A549 (cell line): ENCODE results near the gene GRAMD1A. TPM values are rescaled to one million over a fixed set of nuclear protein-coding genes. Genes with fewer than 3 reads are reported as not detected.

Source experiments
- ATAC-seq, 2 experiments: fragments of 200-7000 bp in 1 of 2; fragments of >200 bp in 1 of 2; cut with Nextera tagmentation in 1 of 2; cut with Tn5 transposase in 1 of 2; 3 replicates each; pipeline versions ENCODE4 v1.8.0 to v1.9.1; 2018 to 2020; ENCODE audit warnings: mild to moderate bottlenecking in 1 of 2, moderate library complexity in 1 of 2
- CTCF ChIA-PET: fragments of 300-600 bp; sonication (Branson Sonifier 250); formaldehyde crosslinking; extraction: SDS; loops from one replicate; lab custom pipeline; 2021; ENCODE audit warnings: antibody characterized with exemption, inconsistent platforms; lab: Yijun Ruan, JAX
- POLR2A ChIA-PET: fragments of 350-600 bp; formaldehyde crosslinking; extraction: SDS; loops from one replicate; lab custom pipeline; 2021; ENCODE audit warnings: antibody characterized with exemption, inconsistent platforms; lab: Yijun Ruan, JAX
- DNase-seq, 2 experiments: peaks; one replicate each; pipeline versions ENCODE4 v3.0.0 to v3.0.0-alpha.2; 2011 to 2016; ENCODE audit warnings: low read depth in 1 of 2, low spot score in 1 of 2
- FAIRE-seq: peaks from 2 replicates; lab custom pipeline; 2011; peaks lifted over from hg19 to GRCh38; lab: Jason Lieb, UNC
- H3K27ac ChIP-seq, 2 experiments: fragments of >200 bp; sonication (Bioruptor Twin); formaldehyde crosslinking; 3 replicates each; pipeline ENCODE4 v1.5.1; 2016 to 2017
- H3K4me1 ChIP-seq: fragments of >200 bp; sonication (Bioruptor Twin); formaldehyde crosslinking; 3 replicates; pipeline ENCODE4 v1.6.1; 2016
- H3K4me2 ChIP-seq: fragments of >200 bp; sonication (Bioruptor Twin); formaldehyde crosslinking; 3 replicates; pipeline ENCODE4 v1.6.1; 2016
- H3K4me3 ChIP-seq: fragments of >200 bp; sonication (Bioruptor Twin); formaldehyde crosslinking; 3 replicates; pipeline ENCODE4 v1.5.1; 2016
- H3K9me3 ChIP-seq: fragments of >200 bp; sonication (Bioruptor Twin); formaldehyde crosslinking; 3 replicates; pipeline ENCODE4 v1.6.1; 2016
- BCL3 ChIP-seq: fragments of >200 bp; sonication (Bioruptor Twin); formaldehyde crosslinking; IDR thresholded peaks from 3 replicates; pipeline ENCODE4 v1.6.1; 2016
- BHLHE40 ChIP-seq: IDR thresholded peaks from 2 replicates; pipeline ENCODE4 v1.6.1; 2012; ENCODE audit warnings: low read depth, low read length, inconsistent platforms
- CTCF ChIP-seq: fragments of >200 bp; sonication (Bioruptor Twin); formaldehyde crosslinking; IDR thresholded peaks from 3 replicates; pipeline ENCODE4 v1.5.1; 2016
- E2F6 ChIP-seq: IDR thresholded peaks from 2 replicates; pipeline ENCODE4 v1.6.1; 2012; ENCODE audit warnings: low read depth, borderline replicate concordance
- EHF ChIP-seq: fragments of 250-450 bp; sonication (Bioruptor Pico); IDR thresholded peaks from 2 replicates; pipeline ENCODE4 v1.5.0; 2020; ENCODE audit warnings: mild to moderate bottlenecking
- GATA3 ChIP-seq: IDR thresholded peaks from 2 replicates; pipeline ENCODE4 v1.6.1; 2012; ENCODE audit warnings: borderline replicate concordance
- HES2 ChIP-seq: fragments of >200 bp; sonication (Bioruptor Twin); formaldehyde crosslinking; IDR thresholded peaks from 2 replicates; pipeline ENCODE4 v1.6.1; 2016
- HEYL ChIP-seq: fragments of 250-450 bp; sonication (Bioruptor Pico); IDR thresholded peaks from 2 replicates; pipeline ENCODE4 v1.8.0; 2021; ENCODE audit warnings: mild to moderate bottlenecking, moderate library complexity
- HMGXB4 ChIP-seq: fragments of 250-450 bp; sonication (Bioruptor Pico); IDR thresholded peaks from 2 replicates; pipeline ENCODE4 v1.5.0; 2021; ENCODE audit warnings: mild to moderate bottlenecking, moderate library complexity, borderline replicate concordance
- HOXA7 ChIP-seq: fragments of 250-450 bp; sonication (Bioruptor Pico); IDR thresholded peaks from 2 replicates; pipeline ENCODE4 v1.5.0; 2020; ENCODE audit warnings: mild to moderate bottlenecking, moderate library complexity
- JUN ChIP-seq, 2 experiments: fragments of >200 bp; sonication (Bioruptor Twin); formaldehyde crosslinking; IDR thresholded peaks; 2 replicates in 1 of 2; 3 replicates in 1 of 2; pipeline ENCODE4 v1.6.1; 2016 to 2017
- MYC ChIP-seq: IDR thresholded peaks from 2 replicates; pipeline ENCODE4 v1.6.1; 2012; ENCODE audit warnings: mild to moderate bottlenecking, inconsistent platforms, low read length, improper control_type of control experiment, borderline replicate concordance
- PBX3 ChIP-seq: IDR thresholded peaks from 2 replicates; pipeline ENCODE4 v1.6.1; 2012
- POLR2A ChIP-seq: IDR thresholded peaks from 2 replicates; pipeline ENCODE4 v1.6.1; 2012; ENCODE audit warnings: mild to moderate bottlenecking, low read length
- POLR2AphosphoS2 ChIP-seq: conservative IDR thresholded peaks from 2 replicates; pipeline ENCODE4 v1.6.1; 2012; ENCODE audit warnings: low read length, improper control_type of control experiment, inconsistent platforms
- RAD21 ChIP-seq, 2 experiments: fragments of >200 bp in 1 of 2; sonication (Bioruptor Twin) in 1 of 2; formaldehyde crosslinking in 1 of 2; IDR thresholded peaks in 1 of 2; conservative IDR thresholded peaks in 1 of 2; 2 replicates in 1 of 2; 3 replicates in 1 of 2; pipeline ENCODE4 v1.6.1; 2012 to 2018; ENCODE audit warnings: inconsistent platforms in 1 of 2
- RARB ChIP-seq: fragments of 250-450 bp; sonication (Bioruptor Pico); IDR thresholded peaks from 2 replicates; pipeline ENCODE4 v1.8.0; 2021; ENCODE audit warnings: mild to moderate bottlenecking, moderate library complexity
- SMC3 ChIP-seq: fragments of >200 bp; sonication (Bioruptor Twin); formaldehyde crosslinking; IDR thresholded peaks from 3 replicates; pipeline ENCODE4 v1.6.1; 2018; ENCODE audit warnings: inconsistent platforms
- TFCP2L1 ChIP-seq: fragments of 250-450 bp; sonication (Bioruptor Pico); IDR thresholded peaks from 2 replicates; pipeline ENCODE4 v1.5.0; 2021; ENCODE audit warnings: mild to moderate bottlenecking
- TP53 ChIP-seq: fragments of 250-450 bp; sonication (Bioruptor Pico); IDR thresholded peaks from 2 replicates; pipeline ENCODE4 v1.5.0; 2021; ENCODE audit warnings: mild to moderate bottlenecking, moderate library complexity
- WGBS: methylation state at CpG from one replicate; pipeline ENCODE4 v1.1.6; 2017; ENCODE audit errors: missing lambda C conversion rate; 5-methylcytosine and 5-hydroxymethylcytosine counted together
- polyA plus RNA-seq, 4 experiments: library from polyadenylated mRNA; depleted of rRNA in 3 of 4; stranded (reverse); fragments of >200 nt; fragmentation: RNase III in 1 of 4; extraction: RNeasy Plus Mini Kit Qiagen cat#74134 plus additional on column Dnase treatment in 1 of 4; gene quantifications; 2 replicates in 3 of 4; 3 replicates in 1 of 4; pipeline ENCODE4 v1.2.3, GENCODE V29; 2011 to 2017

Gene GRAMD1A
- polyA plus RNA-seq, 2 of the 4 experiments (the other 2 are of a cell fraction), result 128 to 184 TPM

GRCh38 chr19:35011737-35012682 is 11.9 kb downstream of the GRAMD1A start (continued):
- no peak for TF ChIP-seq HMGXB4 (CRISPR knock-in tag)
- no peak for TF ChIP-seq HES2
- no peak for TF ChIP-seq MYC
- TF ChIP-seq RAD21 (conservative IDR thresholded peaks at IDR 0.05 in 1 of 2, IDR thresholded peaks at IDR 0.05 in 1 of 2), result no peak

GRCh38 chr19:35013041-35013819 is 13.1 kb downstream of the GRAMD1A start:
- peak; percentile 82 to 86 for DNase-seq
- FAIRE-seq, result peak; percentile 23
- Histone ChIP-seq H3K4me2 (no peak overlapping the region), H3K9me3 (no peaks in the 10 kb centered on the region), H3K4me1 (peaks cover 26% of the 10 kb centered on the region), H3K27ac (peak overlapping the region; percentile 2 to 42; a peak in 3 of 6 replicates), H3K4me3 (no peak overlapping the region)
- ChIA-PET POLR2A (interaction anchor here (0.9 to 2.1 kb wide), 4 partner anchors 12 to 14 kb away, joined by 3 to 7 read pairs (median 6); partner anchors contain the start of gene GRAMD1A), CTCF (interaction anchor here (0.6 to 61.4 kb wide), 19 partner anchors 1 to 375 kb away, joined by 3 to 1860 read pairs (median 4); partner anchors contain the start of genes GRAMD1A, LGI4, SCN1B and ZNF792)
- ATAC-seq, result peak; percentile 43 to 70
- TF ChIP-seq JUN (IDR thresholded peaks at IDR 0.05) (peak in 1 of 2 experiments; percentile 53; a peak in 1 of 5 replicates), GATA3 (0 out of 2 replicates have a peak, but pooled peaks have one; percentile 43), BHLHE40 (no peak), SMC3 (peak; percentile 99), EHF (CRISPR knock-in tag) (0 out of 2 replicates have a peak, but pooled peaks have one; percentile 17), HEYL (no peak), TFCP2L1 (CRISPR knock-in tag) (peak; percentile 80; the same call in 1 of the 2 replicates), POLR2AphosphoS2 (peak; percentile 96), RAD21 (conservative IDR thresholded peaks at IDR 0.05 in 1 of 2, IDR thresholded peaks at IDR 0.05 in 1 of 2) (peak; percentile 98), POLR2A (no peak), E2F6 (no peak), PBX3 (peak; percentile 41; the same call in 1 of the 2 replicates), HMGXB4 (CRISPR knock-in tag) (0 out of 2 replicates have a peak, but pooled peaks have one; percentile 51), BCL3 (0 out of 3 replicates have a peak, but pooled peaks have one; percentile 36), TP53 (CRISPR knock-in tag) (peak; percentile 84; the same call in 1 of the 2 replicates), HOXA7 (CRISPR knock-in tag) (peak; percentile 76; the same call in 1 of the 2 replicates), CTCF (peak; percentile 94), RARB (CRISPR knock-in tag) (peak; percentile 60; the same call in 1 of the 2 replicates)
- 74% methylated on average over 32 of the region's 32 CpGs for WGBS
